Stimulated activated CD4-positive, alpha-beta T cell treated with anti-CD3 and anti-CD28 coated beads, Interleukin-15, amount 100 ng/mL, for 24 hours (primary cell): Measurements from ENCODE around the gene PPP3CA.
"Not testable (repeated sequence)": the region's sequence is repeated elsewhere in the genome, so short reads cannot be mapped to it uniquely, and the experiment has no call there.

Experiments used
- DNase-seq: peaks from one replicate; pipeline ENCODE4 v3.0.0-alpha.2; 2020

The PPP3CA gene

DNA sequence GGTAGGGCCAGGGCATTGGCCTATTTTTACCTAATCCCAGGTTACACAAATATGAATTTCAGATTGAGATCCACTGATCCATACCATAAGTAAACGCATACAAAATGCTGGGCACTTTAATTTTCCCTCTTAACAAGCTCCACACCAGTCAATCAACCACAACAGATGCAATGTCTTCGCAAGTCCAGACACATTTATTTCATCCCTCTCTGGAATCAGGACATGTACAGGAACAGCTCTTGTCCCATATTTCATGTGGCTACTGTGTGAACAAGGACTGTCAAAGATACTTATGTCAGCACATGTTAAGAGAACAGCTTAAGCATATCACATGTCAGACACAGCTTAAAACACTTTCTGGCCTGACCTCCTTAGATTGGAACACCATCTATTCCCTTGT lies 145.9 kb downstream of the PPP3CA start:
- no peak for DNase-seq

DNA sequence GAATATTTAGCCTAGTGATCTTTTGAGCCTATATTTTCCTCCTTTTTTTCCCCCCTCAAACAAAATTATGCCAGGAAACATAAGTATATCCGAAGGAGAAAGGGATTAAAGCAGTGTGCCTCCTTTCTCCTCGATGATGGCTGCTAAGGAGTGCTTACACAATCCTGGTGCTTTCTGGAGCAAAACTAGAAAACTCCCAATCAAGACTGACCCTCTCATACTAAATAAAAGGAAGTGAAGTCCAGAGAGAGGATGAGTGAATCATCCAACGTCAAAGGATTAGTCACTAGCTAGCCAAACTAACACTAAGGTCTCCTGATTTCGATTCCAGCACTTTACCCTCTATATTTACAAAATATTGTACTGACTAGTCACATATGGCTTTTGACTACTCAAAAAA lies 146.8 kb downstream of the PPP3CA start:
- no peak for DNase-seq

DNA sequence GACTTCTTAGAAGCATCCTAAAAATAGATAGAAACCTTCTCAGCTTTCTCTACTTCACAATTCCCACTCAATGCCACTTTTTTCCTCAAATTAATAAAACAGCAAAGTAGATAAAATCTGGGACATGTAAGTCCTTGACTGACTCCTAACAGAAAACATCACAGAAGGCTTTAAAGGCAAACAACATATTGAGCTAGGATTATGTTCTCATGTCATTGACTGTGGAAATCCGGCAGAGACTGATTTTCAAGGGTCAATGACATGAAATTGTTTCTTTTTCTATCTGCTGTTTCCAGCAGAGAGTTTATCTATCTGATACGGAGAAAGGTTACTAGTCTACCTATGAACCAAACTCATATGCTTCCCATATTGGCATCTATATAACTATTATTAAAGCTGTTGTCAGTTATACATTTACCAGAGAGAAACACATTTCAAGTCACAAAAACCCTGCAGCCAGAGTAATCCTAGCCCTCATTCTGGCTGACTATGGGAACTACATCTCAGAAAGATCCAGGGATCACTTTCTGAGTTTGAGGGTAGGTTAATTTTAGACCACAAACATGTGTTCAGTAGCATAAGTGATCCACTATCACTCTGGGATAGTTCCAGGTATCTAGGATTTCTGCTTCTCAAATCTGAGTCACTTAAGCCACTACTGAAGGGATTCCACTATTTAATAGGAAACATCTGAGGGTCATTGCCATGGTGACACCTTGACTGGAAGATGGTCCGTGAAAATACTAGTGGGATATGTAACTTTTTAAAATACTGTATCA lies 147.6 kb downstream of the PPP3CA start:
- no peak for DNase-seq

DNA sequence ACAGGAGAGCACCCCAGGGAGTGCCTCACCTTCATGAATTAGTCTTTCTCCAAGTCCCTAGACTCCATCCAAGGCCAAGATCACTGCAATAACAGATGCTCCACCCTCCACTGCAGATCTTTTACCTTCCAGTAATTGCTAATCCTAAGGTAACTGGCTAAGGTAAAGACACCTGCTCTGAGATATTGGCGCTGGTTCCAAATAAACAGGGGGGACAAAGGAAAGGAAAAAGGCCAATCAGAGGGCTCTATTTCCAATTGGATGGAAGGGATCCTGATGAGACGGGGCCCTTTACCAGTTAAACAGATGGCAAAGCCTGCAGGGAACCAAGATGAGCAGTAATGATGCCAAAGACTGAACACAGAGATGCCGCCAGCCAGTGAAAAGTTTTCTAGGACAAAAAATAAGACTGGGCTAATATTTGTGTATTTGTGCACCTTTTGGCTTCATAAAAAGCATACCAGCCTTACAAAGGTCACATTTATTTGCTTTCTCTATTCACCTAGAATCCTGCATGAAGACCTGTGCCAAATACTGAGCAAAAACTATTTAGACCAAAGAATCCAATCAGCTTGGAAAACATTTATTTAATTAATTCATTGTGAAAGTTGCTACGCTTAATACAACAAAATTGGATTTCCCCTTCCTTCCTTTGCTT lies 148.5 kb downstream of the PPP3CA start:
- DNase-seq, result no peak

DNA sequence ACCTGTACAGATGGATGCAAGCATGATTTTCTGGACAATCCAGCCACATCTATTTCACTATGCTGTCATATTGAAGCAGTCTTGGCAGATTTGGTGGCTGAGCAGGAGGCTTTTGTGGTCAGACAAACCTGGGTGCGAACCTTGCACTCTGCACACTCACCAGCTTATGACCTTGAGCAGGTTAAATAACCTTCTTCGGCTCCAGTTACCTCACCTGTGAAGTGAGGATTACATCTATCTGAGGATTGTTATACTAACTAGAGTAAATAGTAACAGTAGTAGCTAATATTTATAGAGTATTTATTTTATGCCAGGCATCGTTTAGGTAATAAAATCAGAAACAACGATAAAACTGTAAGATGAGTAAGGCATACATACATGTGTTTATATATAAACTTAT lies 150.0 kb downstream of the PPP3CA start:
- DNase-seq, result no peak

DNA sequence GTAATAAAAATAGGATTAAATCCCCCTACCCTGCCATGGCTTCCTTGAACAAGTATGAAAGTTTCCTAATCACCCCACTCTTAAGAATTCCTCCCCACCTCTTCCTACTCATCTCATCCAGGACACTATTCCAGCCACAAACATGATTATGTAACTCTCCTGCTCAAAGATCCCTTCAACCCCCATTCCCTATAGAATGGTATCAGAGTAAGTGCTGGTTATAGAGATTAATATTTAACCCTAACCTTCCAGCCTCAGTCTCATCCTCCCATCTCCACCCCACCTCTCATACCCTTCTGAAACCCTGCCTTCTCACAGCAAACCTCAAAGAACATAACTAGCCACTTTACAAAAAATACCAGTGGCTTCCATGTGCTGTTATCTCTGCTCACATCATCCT lies 155.1 kb downstream of the PPP3CA start:
- no peak for DNase-seq

DNA sequence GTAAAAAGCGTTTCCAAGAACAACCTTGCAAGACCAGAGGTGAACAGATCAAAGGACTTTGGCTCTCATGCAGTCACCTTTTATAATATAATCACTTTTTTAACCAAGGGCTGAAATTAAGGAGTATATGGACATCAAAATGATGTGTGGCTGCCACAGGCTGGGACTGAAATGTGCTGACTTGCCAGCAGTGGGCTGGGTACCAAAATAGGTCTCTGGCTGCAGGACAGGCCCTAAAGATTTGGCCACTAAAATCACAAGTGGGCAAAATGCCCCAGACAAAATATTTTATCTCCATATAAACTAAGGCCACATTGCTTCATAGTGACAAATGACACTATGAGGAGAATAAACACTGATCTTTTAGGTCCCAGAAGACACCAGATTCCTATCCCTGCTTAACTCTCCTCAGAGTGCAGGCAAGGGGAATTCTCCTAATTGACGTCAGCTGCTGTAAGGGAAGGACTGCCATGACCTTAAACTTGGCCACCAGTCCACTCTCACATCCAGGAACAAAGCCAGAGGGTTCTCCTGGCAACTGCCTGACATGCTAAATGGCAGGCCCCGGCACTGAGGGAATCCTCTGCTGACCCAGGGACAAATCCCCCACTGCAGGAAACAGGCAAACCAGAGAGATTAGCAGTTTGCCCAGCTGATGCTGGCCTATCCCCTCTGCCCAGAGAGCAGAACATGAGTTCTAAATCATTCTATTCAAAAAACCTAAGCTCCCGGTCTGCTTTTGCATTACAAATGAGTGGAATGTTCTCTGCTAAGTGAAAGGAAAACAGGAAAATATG lies 155.8 kb downstream of the PPP3CA start:
- DNase-seq, result no peak

DNA sequence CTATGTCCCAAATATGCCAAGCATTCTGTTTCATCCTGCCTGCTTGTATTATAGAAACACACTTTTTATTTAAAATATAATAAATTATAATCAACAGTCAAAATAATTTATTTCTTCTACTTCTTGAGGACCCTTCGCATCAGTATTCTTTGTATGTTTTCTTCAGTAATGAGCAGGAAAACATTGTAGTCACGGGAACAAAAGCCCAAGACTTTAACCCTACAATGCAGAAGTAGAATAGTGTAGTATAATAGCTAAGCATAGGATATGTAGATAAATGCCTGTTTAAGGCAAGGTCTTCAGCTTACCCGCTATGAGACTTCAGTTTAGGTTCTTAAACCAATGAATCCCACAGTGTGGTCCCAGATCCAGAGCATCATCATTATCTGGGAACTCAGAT lies 156.6 kb downstream of the PPP3CA start:
- DNase-seq, result no peak

DNA sequence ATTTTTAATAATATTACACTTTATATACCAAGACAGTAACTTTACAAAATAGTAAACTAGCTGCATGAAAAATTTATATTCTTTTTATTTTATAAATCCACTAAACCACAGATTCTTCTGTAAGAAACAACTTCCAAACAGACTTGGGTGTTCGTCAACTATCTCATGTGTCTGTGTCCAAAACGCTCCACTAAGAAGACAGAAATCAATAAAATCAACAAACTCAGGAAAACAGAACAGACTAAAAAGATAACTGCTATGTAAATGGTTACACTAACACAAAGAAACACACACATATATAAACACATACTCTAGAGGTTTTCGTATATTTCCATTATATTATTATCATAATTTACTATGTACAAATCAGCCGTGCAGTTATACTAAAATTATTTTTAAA lies 158.4 kb downstream of the PPP3CA start:
- no peak for DNase-seq

DNA sequence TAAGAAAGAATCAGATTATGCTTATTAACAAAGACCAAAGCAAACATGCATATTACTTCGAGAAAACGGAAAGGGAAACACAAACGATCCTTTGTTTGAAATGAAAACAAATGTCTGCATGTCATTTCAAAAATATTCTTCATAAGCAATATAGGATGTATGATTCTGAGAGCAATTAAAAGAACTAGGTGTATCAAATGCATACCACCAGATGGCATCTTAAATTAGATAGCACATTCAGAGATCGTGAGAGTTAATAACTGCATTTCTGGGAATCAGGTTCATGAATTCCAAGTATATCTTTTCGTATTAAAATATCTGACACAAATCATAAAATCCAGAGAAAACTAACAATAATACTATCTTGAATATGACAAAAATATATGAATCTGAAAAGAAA lies 159.5 kb downstream of the PPP3CA start:
- DNase-seq, result no peak

DNA sequence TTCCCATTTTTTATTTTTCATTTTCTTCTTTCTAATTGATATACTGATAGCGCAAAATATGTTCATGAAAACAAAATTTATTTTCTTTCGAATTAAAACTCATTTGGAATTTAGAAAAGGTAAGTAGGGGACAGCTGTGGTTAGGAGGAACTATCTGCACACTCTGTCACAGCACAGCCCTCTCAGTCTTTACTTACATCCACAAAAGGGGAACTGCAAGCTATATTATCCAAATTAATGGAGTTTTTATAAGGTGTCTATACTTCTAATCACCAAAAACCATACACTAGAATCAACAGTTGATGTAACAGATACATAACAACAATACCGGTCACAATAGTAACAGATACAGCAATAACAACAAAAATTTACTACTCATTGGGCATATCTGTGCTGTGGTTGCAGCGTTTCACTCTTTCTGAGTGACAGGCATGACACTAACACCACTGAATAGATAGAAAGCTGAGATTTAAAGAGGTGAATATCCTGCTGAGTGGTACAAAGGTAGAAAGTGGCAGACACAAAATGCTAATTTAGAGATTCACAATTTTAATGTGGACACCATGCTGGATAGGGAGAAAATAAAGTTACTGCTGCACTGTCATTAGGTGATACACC lies 160.7 kb downstream of the PPP3CA start:
- DNase-seq, result no peak

DNA sequence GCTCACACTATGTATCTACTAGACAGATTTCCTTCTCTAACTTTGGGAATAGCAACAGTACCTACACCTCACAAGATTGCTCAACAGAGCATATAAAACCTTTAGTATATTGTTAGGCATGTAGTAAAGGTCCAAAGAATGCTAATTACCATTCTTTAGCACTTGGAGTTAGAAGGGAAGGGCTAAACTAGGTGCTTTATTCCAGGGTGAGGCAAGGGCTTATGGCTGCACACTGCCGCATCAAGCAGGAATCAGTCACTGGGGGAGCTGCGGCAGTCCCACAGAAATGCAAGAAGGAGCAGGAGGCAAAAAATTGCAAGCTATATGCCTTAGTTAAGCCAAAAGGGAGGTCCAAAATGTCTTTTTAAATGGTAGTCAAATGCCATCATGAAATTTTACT lies 162.7 kb downstream of the PPP3CA start:
- DNase-seq, result no peak

DNA sequence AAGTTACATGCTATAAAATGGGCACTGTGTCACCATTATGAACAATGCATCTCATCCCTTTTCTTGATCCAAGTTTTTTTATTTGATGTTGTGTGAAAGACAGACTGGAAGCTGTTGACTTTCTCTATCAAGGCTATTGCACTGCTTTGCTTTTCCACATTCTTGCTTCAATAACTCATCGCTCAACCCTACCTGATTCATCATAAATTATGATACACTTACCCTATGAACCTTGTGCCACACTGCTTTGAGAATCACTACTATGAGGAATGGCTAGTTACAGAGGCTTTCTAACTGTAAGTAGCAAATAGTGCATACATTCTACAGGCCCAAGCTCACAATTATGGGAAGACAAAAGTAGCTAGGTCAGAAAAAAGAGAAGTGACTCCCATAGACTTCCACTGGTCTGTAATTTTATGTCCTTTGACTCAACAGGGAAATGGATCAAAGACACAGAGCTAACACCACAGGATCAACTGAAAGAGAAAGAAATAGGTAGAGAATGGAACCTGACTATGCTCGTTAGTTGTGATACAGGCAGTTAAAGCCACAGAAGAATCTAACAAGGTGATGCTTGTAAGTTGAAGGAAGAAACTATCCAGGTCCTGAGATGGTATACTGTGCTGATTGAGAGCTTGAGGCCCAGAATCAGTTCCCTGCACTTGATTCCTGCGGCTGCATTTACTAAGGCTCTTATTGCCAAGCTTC lies 163.5 kb downstream of the PPP3CA start:
- no peak for DNase-seq

DNA sequence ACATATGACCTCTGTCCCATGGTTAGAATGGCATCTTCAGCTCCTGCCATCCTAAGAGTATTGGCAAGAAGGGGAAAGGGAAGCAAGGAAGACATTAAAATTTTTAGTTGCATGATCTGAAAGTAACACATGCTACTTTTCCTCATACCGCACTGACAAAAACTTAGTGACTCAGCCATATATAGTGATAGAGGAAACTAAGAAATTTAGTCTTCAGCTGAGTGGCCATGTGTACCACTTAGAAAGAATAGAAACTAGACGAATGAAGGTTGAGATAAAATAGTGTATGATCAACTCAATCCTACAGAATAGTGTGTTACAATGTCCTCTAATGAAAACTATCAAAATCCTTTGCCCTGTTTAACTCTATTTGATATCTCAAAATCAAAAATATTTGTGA lies 164.1 kb downstream of the PPP3CA start:
- DNase-seq, result no peak

DNA sequence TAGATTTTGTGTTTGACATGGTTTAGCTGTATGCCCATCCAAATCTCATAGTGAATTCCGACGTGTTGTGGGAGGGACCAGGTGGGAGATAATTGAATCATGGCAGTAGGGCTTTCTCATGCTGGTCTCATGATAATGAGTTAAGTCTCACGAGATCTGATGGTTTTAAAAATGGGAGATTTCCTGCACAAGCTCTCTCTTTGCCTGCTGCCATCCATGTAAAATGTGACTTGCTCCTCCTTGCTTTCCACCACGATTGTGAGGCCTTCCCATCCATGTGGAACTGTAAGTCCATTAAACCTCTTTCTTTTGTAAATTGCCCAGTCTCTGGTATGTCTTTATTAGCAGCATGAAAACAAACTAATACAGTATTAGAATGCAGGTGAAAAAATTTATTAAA lies 164.6 kb downstream of the PPP3CA start:
- not testable (repeated sequence) for DNase-seq

DNA sequence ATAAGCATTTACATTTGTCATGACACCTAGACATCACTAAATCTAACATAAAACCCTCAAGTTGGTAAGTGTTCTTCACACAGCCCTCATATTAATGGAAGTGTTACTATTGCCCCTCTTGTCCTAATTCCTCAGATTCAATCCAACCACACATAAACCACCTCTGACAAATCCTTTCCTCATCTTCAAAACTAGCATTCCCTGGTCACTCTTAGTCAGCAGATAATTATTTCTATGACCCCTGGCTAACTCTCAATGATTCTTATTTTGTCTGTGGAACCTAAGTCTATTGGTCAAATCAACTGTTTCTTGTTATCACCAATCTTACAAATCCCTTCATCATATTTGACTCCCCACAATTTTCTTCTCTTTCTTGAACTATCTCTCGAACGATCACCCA lies 168.6 kb downstream of the PPP3CA start:
- no peak for DNase-seq

DNA sequence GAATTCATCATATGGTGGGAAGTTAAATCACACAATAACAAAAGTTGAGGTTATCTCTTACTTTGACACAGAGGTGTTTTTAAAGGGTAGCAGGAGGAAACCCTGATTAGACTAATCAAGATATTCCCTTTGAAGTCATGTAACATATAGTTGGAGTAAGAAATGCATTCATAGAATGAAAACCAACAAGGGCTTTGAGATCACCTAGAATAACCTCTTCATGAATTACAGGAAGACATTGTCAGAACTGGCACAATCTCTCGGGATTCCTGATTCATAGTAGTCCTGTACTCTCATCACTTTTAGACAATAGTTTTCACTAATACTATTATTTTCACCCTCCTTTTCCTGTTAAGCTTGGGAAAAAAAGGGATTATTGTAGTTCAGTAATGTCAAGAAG lies 170.2 kb downstream of the PPP3CA start:
- no peak for DNase-seq

DNA sequence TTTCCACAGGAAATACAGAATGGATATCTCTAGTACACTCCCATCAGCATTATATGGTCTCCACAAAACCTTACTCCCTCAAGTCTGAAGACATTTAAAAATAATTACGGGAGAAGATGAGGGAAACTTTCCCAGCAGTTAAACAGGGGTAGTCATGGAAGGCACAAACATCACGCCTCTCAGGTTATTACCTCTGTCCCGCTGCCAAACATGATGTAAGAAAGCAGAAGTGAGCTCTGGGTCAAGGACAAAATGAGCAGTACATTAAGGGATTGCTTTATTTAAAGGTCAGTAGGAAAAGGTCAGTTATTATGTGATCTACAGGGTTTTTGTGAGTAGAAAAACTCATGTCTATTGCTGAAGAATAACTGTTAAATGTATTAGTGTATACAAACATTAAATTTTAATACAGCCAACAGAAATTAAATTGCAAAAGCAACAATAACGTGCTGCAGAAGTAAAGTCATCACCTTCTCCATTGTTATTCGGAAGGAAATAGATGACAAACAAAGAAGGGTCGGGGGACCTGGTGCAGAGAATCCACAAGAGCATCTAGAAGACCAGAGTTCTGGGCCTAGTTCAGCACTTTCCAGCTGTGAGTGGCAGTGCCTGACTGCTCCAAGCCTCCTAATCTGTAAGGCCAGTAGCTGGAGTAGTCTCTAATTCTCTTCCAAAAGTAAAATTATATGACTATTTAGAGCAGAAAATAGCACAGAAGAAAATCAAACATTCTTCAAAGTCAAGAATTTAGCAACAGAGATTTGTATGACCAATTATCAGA lies 171.2 kb downstream of the PPP3CA start:
- no peak for DNase-seq

DNA sequence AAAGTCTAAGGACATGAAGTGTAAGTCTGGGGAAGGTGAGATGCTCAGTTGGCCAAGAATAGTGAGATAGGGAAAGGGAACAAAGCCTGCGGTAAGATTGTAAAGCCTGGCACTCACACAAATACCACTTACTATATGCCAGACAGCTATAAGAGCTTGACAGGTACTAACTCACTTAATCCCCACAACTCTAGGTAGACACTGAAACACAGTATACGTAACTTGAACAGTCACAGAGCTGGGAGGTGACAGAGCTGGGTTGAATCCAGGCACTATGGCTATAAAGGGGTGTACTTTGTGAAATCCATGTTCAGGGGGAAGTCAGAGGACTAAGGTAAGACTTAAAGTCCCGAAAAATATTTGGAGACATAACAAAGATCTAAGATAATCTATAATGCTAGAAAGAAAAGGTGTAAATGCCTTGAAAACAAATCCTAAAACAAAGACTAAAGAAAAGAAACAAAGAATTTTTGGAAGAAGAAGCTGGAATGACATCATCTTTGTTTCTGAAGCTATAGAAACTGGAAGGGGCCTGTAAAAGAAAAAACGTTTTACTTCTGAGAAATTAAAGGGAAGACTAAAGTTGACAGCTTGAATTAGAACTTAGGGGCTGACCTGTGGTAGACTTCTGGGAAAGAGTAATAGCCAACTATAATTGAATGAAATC lies 172.5 kb downstream of the PPP3CA start:
- no peak for DNase-seq

DNA sequence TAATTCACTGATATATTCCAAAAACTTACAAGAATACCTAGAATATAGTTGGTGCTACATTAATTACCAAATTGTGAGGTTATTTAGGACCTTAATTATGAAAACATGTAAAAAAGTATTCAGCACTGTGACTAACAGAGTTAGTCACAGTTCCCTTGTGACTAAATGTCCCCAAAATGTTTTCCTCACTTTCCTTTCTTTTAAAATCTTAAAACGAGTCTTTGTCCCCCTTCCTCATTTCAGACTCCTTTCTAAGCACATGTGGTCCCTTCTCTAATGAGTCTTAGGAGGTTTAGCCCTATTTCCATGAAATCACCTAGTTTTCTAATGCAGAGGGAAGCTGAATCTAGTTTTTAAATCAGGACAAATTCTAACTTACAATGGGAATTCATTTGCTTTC lies 175.0 kb downstream of the PPP3CA start:
- DNase-seq, result no peak

DNA sequence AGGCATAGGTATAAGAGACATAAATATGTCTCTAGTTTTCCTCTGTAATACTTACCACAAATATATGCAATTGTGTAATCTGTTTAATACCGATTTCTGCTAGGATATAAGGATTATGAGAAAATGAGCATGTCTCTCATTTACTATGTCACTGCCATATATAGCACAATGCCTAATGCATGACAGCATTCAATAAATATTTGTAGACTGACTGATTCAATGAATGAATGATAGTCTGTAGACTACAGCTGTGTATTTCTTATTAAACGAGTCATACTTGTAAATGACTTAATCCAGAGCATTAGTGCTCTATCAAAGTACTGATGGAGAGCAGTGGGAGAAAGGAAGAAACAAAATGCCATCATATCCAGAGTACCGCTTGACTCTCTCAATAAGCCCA lies 175.6 kb downstream of the PPP3CA start:
- no peak for DNase-seq
